Ramos (cell line): Measurements from ENCODE around the gene IL12RB2.

Experiments
- in situ Hi-C: fragments of 300-500 bp; cut with MboI; formaldehyde crosslinking; loops from one replicate; pipeline ENCODE4 v1.14.3; 2022; ENCODE audit warnings: low sequenced_read_pairs; ENCODE audit not compliant: unreplicated experiment

IL12RB2 gene

DNA sequence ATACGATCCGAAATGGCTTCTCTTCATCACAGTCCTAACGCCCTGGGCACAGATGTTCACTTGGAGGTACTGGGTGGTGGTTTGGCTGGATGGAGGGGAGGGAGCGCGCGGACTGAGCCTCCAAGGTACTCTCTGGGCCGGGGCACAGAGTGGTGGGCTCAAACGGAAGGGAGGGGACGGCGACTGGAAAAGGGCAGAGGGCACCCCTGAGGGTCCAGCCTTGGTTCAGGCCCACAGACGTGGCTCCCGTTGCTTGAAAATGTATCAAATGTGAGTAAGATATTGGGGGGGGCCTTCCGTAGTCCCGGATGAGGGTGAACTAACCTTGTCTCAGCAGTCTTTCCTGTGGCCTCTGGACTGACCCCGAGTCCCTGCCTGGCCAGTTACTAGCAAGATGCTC lies 463 bp downstream of the IL12RB2 start:
- in situ Hi-C loops, result no loop called here

DNA sequence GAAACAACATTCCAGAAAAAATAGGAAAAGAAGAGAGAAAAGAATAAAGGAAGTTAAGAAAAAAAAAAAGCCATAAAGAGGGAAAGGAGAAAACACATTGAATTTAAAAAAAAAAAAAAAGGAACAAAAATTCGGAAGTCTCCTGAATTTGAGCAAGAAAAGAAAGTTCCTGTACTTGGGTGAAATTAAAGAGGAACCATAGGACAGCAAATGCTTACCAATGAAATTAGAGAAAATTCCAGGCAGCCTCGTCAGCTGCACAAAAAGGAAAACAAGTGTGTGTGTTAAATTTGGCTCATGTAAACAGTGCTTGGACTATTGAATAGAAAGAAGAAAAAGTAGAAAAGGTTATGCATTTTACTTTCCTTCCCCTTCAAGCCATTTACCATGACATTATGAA lies 4.9 kb downstream of the IL12RB2 start:
- in situ Hi-C loops, result no loop called here

DNA sequence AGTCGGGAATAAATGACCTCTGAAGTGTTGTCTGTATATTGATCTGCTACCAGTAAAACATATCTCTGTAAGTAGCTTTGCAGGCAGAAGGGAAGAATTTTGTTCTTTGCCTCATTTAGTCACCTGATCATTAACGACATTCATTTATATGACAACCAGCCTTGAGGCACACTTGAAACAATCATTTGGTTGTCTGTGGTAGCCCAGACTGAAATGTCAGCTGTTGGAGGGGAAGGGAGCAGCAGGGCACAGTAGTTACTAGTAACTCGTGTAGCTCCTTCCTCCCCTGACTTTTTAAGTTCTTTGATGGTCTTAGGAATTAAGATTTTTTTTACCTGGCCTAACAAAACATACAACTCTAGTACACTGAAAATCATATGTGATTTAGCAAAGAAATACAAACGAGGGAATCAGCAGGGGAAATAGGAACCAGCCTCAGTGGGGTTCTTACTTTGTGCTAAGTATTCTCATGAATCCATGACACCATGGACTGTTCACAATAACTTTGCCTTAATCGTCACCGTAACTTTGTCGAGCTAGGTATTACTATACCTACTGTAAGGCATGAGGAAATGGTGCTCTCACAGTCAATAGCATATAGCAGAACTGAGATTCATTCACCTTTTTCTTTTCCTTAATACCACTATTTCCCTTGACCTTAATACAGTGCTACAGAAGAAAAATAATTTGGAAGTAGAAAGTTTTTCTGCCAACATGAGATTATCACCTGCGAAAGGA lies 6.4 kb downstream of the IL12RB2 start:
- in situ Hi-C loops, result no loop called here

DNA sequence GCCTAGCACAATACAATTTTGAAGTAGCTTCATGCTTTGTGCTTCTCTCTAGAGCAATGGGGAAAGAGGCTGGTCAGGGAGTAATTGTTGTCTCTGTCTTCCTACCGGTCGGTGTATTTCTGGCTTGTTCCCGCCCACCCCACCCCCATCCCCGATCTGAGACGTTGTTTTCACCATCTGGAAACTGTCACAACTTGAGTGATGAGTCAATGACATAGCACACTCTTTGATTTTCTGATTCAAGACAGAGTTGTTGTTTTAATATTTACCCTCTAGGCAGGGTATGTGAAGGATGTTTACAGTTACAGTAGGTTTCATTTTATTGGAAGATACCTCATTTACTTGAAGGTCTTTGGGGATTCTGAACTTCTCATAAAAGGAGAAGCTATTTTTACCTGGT lies 7.0 kb downstream of the IL12RB2 start:
- in situ Hi-C loops, result no loop called here

DNA sequence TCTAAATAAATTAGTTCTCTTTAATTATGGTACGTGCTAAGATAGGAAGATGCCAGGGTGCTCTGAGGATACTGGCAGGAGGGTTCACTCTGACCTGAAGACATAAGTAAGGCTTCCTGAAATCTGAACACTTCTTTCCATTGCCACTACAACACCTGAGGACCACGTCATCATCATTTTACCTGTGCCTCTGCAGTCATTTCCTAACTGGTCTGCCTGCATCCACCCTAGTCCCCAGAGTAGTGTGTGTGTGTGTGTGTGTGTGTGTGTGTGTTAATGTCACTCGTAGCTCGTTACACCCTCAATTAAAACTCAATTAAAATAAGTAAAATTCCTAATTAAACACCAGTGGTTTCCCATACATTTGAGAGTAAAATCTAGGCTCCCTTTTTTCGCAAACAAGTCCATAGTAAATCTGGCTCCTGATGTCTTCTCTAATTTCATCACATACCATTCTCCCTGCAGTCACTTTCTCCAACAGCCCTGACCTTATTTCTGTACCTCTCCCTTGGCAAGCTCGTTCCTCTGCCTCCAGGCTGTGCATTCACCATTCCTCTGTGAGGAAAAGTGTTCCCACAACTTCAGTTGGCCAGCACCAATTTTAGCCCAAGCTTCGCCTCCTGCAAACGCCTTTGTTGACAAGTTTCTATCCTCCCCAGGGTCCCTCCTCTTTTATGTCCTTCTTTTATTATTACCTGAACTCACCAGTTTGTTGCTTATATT lies 8.7 kb downstream of the IL12RB2 start:
- in situ Hi-C loops, result no loop called here

DNA sequence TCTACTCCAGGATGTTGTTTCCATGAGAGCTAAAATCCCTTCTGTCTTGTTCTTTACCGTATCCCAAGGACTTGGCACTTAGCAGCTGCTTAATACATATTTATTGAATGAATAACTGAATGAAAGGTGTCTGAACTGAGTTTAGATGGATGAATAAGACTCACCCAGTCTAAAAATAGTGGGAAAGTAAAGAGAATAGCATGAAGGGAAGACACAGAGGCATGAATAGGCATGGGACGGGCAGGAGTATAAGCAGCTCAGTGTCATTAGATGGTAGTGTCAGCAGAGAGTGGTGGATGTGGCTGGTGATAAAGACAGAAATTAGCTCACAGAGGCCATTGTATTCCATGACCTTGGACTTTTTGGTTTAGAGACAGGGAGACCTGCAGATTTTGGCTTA lies 9.2 kb downstream of the IL12RB2 start:
- in situ Hi-C loops, result no loop called here

DNA sequence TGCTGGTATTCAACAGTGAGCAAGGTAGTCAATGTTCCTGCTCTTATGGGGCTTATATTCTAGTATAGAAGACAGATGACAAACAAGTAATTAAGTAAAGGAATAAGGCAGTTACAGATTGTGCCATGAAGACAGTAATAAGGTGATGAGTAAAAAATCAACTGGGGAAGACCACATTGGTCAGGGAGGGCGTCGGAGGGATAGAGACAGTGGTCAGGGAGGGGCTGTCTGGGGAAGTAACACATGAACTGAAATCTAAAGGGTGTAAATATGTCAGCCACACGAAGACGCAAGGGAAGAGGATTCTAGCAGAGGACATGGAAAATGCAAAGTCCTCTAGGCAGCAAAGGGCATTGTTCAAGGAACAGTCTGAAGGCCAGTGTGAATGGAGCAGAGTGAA lies 10.1 kb downstream of the IL12RB2 start:
- in situ Hi-C loops, result no loop called here

DNA sequence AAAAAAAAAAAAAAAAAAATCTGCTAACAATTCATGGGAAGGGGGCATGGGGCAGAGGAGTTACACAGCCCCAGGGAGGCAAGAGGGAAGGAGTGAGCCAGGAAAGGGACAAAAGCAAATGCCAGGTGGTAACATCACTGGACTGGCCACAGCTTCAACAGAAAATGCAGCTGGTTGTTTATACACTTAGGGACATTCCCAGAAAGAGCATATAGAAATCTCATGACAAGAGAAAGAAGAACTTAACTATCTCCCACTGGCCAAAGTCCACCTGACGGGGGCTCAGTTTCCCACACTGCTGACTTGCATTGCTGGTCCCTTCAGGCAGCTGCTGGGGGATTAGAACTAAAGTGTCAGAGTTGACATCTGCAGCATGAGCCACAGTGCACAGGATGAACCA lies 14.8 kb downstream of the IL12RB2 start:
- in situ Hi-C loops, result no loop called here

DNA sequence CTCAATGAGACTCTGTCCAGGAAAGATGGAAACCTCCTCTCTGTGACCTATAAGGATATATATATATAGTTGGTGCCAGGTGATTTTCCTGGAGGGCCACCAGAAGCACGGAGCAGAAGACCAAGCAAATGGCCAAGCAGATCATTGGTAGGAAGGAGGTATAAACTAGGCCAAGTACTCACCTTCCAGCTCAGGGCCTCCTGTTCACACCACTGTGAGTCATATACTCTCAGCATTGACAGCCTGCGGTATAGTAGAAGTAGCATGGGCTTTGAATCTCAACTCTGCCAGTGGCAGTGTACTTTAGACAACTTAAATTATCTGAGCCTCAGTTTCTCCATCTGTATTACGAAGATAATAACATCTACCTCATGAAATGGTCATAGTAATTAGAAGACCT lies 15.4 kb downstream of the IL12RB2 start:
- in situ Hi-C loops, result no loop called here

DNA sequence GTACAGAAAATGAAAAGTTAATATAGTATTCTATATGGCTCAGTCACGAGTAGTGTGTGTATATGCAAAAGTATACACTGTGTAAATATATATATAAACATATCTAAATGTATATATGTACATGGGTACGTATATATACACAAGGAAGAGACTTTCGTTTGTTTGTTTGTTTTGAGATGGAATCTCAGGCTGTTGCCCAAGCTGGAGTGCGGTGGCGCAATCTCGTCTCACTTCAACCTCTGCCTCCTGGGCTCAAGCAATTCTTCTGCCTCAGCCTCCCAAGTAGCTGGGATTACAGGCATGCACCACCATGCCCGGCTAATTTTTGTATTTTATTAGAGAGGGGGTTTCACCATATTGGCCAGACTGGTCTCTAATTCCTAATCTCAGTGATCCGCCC lies 16.4 kb downstream of the IL12RB2 start:
- in situ Hi-C loops, result no loop called here

DNA sequence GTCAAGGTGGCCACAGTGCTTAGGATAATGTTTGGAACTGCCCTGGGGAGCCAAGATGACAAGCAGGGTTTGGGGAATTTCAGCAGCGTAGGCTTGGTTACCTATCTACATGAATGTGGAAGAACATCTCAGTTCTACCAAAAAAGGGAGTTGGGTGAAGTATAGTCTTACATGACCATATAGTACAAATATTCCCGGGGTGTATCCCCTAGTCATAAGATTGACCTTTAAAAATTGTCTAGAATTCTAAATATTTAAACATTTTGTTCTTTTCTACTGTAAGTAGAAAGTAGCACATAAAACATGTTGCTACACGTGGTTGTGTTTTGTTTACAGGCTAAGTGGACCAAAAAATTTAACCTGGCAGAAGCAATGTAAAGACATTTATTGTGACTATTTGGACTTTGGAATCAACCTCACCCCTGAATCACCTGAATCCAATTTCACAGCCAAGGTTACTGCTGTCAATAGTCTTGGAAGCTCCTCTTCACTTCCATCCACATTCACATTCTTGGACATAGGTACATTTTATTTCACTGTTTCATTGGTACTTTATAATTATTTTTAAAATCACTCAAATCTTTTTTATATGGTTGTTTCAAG lies 20.3 kb downstream of the IL12RB2 start:
- in situ Hi-C loops, result no loop called here

DNA sequence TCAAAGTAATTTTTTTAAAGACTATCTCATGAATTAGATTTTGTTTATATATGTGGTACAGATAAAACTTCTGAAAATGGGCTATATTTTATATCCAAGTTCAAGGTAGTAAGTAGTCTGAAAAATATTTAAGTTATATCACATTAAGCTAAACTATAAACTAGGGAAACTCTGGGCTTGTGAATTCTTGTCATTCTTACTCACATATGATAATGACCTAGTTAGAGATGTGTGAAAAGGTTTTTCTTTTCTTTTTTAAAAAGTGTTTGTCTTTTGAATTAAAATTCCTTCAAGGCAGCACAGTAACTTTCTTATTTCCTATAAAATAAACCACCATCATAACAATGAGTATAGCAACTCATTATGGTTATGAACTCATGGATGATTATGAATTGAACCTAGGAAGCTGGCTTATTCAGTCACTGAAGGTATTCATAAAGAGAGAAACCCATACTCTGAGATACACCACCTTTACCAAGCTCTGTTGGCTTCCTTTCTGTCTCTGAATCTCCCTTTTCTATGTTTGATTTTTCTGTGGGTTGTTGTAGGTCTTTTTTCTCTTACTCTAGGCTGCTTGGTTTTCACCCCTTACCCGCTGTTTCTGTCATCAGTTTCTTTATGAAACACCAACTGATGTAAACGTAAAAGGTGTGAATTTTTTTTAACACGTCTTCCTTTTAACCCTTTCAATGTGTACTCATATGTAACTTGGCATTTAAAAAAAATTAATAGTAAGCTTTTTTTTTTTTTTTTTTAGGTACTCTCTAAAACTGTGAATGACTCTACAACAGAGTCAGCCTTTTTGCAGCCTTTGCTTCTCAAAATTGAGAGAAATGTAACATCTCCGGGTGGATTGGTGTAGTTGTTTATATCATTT lies 25.2 kb downstream of the IL12RB2 start:
- in situ Hi-C loops, result no loop called here

DNA sequence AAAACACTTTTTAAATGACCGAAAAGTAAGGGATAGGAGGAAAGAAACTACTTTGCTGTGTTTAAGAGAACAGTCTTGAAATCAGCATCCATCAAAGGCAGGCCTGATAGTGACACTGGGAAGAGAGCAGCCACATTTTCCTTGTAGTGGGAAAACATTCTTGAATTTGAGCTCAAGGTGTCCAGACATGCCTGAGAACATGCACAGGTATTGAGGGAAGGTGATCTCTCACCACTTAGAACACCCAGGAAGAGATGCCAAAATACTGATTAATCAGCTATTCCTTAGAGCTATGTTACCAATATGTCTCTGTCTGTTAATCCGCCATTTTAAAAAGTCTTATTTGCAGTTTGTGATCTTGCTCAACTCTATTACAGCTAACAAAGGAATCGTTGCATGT lies 25.9 kb downstream of the IL12RB2 start:
- in situ Hi-C loops, result no loop called here

DNA sequence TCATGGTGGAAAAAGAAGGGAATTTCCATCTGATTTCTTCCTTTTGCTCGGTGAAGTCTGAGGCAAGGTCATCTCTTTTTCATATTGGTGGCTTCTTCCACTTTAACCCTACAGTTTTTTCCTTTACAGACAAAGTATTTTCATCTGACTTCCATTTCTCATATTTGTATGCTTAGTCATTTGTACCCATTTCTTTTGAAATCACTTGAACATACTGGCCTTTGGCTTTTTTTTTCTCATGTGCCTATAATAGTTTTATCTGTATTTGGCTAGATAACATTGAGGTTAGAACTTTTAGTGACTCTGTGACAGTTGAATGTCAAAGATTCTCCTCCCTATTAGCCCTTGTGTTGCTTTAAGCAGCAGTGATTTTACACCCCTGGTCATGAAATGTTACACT lies 27.7 kb downstream of the IL12RB2 start:
- in situ Hi-C loops, result no loop called here

DNA sequence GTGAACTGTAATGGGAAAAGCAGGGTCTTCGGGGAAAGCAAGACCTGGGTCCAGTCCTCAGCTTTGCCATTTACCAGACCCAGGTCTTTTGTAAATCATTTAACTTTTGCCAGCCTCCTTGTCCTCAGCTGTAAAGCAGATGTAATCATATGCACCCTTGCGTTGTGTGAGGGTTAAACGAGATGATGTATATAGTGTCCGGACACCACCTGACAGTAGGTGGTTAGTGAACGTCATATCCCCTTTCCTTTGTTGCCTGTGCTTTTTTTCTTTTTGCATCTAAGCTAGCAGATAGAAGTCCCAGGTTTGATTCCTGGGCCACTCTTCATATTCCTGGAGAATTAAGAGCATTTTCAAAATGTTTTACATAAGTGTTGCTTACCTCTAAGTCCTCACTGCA lies 28.5 kb downstream of the IL12RB2 start:
- in situ Hi-C loops, result no loop called here

DNA sequence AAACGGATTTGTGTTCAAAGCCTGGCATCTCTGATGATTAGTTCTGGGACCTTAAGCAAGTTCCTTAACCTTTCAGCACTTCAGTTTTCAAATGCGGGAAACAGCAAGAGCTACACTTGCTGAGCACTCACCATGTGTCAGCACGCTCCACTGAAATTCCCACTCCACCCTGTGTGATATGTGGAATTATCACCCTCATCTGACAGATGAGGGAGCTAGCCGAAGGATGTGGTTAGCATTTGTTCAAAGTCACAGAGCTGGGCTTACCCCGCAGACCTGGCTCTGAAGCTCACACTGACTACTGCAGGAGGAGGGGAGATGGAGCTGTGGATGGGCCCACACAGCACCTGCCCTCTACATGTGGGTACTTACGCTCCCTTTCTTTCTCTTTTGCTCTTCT lies 29.1 kb downstream of the IL12RB2 start:
- in situ Hi-C loops, result no loop called here

DNA sequence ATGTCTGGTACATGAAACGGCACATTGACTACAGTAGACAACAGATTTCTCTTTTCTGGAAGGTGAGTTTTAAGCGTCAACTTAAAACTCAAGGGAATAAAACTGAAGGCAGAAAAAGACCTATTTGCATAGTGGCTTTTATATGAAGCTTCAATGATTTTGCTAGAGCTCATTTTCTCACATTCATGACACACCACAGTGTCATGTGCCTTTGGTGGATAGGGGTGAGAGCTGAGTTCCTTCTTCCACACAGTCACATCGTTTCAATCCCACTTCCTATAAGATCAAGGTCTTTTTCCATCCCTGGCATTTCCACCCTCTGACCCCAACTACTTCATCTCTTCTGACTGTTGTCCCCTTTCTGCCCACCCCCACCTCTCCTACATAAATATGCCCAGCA lies 31.0 kb downstream of the IL12RB2 start:
- in situ Hi-C loops, result no loop called here

DNA sequence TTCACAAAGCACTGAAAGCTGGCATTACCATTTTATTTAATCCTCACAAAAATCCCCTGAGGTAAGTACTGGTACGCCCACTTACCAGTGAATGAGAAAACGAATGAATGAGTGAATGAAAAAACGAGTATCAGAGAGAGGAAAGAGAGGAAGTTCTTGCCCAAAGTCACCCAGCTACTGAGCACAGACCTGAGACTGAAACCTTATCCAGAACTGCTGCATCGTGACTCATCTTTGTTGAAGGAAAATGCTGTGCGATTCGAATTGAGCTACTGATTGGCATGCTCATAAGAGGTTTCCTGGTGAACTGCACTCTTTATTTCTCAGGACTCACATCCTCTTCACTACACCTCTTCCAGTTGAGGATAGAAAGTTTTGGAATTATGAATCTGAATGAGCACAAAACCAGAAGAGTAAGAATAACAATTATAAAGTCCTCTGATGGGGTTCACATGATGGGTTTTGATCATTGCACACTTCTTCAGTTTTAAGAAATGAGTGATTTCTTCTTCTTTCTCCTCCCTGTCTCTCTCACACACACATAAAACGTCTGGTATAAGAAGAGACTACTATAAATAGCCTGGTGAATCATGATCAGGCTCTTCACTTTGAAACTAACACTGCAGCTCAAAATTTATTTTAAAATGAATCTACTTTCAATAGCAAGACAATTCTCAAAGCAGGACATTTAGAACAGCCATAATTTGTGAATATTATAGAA lies 32.1 kb downstream of the IL12RB2 start:
- in situ Hi-C loops, result no loop called here

DNA sequence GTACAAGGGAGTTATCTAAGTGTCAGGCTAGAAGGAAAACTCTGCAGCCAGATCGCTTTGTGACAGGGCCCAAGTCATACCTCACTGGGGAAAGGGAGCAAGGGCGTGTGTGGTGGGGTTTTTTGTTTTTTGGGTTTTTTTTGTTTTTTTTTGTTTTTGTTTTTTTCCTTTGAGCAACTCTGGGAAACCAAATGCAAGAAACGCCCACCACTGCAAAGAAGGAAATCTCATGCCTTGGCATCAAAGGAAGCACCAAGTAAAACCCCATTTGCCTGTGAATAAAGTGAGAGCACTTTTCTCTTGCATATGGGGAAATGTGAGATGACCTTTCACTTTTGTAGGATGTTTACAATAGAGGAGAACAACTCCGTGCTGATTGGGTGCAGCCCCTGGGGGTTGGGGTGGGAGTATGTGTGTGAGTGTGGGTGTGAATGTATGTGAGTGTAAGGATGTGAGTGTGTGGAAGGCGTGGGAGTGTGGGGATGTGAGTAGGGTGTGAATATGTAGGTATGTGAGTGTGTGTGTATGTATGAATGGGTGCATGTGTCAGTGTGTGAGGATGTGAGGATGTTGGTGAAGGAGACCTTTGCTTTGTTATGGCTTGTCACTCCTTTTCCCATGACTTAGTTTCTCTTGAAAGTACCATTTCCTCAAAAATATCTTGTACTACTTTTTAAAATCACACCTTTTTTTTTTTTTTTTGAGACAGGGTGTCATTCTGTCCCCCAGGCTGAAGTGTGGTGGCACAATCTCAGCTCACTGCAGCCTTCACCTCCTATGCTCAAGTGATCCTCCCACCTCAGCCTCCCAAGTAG lies 34.6 kb downstream of the IL12RB2 start:
- in situ Hi-C loops, result no loop called here
